Stimulated activated naive CD4-positive, alpha-beta T cell treated with Interleukin-2 at 50 U/mL for 16 hours (primary cell): ENCODE results near the gene INHBB.

Source experiments
- DNase-seq: peaks from one replicate; lab custom pipeline; 2025; lab: John Stamatoyannopoulos, UW

INHBB gene

DNA sequence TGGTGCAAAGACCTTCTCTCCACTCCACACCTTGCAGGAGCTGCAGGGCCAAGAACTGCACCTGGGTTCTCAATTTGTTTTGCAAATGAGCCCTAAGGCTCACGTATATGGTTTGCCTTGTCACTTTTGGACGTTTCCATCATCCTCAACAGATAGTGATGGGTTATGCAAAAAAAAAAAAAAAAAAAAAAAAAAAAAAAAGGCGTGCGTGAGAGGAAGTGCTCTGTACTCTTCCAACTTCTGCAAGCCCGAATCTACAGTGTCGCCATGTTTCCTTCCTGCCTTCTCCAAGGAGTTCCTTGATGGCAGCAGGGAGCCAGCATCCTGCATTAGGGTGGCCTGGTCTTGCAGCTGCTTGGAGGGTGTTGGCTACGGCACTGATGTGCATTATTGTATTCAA, 4.0 kb upstream of the INHBB start:
- DNase-seq: no peak

DNA sequence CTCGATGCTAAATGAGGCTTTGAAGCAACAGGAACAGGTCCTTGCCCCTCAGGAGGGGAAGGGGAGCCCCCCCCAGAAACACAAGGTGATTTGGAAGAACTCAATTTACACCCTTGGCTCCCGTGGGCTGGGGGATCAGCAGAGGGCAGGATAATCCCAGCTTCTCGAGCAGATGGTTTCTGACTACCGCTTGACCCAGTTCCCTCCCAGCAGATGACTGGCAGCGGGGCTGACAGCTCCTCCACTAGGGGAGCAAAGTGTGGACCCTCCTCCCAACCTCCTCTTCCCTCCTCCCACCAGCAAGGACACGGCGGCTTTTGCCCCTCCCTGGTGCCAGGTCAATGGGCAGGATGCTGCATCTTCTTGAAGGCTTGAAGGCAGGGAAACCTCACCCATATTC, 3.5 kb upstream of the INHBB start:
- DNase-seq: no peak

DNA sequence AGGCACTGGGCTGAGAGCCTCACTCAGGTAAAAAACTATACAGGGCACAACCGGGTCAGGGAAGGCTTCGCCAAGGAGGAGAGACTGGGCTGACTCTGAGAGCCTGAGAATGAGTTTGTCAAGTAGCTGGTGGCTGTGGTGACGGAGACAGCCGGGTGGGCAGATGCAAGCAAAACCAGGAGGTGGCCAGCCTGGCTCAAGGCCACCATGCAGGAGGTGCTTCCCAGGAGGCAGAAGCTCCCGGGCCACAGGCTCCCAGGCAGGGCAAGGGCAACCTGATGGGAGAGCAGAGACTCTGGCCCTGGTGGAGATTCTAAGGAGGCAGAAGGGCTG, 2.9 kb upstream of the INHBB start:
- DNase-seq: no peak

DNA sequence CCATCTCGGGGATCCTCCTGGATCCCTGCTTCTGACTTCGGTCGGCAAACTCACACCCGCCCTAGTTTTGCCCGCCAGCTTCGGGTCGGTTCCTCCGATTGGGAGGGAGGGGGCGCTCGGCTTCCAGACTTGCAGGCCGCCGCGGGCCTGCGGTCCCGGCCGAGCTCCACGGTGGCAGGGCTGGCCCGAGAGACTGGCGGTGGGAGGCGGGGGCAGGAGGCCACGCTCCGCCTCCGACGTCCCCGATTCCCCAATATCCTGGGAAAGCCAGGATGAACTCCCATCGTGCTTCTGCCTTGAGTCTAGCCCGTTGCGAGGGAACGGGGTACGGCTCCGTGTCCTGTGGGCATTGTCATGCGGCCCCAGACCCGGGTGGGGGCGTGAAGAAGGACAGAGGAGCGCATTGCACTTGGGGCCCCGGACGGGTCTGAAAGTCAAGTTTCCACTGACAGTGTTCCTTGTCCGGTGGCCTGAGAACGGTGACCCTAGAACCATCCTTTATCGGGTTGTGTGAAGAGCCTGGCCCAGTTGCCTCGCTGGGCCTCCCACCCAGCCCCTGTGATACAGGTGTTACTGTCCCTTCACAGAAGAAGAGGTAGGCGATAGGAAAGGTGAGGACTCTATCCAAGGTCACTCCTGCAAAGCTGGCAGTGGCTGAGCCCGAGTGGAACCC, 2.4 kb upstream of the INHBB start:
- DNase-seq: peak; percentile 36

DNA sequence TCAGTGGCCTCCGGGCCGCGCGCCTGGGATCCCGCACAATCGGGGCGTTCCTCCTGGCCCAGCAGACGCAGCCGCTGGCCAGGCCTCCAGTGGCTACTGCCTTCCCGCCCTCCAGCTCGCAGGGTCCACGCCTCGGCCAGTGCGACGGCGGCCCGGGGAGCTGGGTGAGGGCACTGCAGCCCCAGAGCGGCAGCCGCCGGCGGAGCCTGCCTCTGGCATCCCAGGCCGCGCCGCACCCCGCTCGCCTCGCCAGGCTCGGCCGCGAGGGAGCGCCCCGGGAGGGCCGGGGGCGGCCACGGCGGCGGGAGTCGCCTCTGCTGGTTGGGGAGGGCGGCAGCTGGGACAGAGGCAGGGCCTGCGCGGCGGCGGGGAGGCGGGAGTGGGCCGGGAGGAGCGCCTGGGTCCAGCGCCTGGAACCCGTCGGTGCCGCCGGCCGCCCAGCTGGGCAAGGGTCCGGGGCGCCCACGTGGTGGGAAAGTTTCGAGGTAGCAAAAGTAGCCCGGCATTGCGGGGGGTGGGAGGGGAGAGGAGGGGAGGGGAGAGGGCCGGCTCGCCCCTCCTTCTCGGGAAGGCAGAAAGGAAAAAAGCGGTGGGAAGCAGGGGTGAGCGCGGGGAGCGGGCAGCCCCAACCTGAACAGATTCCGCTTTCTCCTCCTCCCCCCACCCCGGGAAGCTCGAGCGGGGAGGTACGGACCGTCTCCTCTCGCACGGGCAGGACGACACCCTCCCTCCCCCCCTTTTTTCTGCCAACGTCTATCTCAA, 1.5 kb upstream of the INHBB start:
- DNase-seq: no peak

DNA sequence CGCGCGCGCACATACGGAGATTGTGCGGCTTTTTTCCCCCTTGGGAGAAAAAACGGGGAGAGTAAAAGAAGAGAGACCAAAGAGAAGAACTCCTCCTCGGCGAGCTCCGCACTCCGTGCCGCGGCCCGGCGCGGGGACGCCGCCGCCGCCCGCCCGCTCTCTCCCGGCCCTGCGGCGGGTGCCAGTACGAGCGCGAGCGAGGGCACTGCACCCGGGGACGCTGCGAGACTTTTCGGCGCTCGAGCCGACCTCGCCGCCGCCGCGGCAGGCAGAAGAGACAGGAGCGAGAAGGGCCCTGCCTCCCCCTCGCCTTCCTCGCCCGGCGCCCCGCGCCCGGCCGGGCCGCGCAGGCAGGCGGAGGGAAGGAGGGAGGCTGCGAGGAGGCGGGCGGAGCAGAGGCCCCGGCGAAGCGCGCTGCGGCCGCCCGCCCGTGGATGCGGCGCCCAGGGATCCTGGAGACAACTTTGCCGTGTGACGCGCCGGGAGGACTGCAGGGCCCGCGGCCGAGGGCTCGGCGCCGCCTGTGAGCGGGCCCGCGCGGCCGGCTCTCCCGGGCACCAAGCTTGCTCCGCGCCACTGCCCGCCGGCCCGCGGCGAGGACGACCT, 857 bp upstream of the INHBB start:
- no peak for DNase-seq

DNA sequence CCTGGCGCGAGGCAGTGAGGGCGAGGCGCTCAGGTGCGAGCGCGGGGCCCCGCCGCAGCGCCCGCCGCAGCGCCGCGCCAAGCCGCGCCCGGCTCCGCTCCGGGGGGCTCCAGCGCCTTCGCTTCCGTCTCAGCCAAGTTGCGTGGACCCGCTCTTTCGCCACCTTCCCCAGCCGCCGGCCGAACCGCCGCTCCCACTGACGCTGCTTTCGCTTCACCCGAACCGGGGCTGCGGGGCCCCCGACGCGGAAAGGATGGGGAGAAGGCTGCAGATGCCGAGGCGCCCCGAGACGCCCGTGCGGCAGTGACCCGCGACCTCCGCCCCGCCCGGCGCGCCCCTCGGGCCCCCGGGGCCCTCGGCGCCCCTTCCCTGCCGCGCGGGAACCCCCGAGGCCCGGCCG, 328 bp upstream of the INHBB start:
- no peak for DNase-seq

DNA sequence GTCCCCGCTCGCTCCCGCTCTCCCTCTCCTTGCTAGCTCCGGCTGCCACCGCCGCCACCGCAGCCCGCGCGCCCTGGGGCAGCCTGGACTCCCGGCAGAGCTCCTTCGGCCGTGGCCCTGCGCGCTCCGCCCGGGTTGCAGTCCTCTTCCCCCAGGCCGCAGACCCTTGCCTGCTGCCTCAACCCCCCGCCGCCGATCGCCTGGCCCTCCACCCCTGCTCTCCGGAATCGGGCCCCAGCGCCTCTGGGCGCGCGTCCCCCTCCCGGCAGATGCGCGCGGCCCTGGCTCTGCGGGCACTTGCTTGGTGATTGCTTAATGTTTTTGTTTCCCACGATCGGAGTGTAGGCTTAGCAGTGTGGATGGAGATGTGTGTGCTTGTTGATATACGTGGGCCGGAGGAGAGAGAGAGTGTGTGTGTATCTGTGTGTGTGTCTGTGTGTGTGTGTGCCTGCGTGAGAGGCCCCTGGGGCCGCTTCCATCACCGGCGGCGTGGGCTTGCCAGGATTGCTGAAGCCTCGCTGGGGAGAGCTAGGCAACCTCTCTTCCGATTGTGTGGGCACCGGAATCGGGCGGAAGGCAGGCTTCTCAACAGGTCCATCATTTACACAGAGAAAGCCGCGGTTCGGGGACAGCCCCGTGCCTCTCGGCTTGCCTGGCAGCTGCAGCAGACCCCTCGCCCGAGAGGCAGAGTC, 877 bp downstream of the INHBB start:
- no peak for DNase-seq

DNA sequence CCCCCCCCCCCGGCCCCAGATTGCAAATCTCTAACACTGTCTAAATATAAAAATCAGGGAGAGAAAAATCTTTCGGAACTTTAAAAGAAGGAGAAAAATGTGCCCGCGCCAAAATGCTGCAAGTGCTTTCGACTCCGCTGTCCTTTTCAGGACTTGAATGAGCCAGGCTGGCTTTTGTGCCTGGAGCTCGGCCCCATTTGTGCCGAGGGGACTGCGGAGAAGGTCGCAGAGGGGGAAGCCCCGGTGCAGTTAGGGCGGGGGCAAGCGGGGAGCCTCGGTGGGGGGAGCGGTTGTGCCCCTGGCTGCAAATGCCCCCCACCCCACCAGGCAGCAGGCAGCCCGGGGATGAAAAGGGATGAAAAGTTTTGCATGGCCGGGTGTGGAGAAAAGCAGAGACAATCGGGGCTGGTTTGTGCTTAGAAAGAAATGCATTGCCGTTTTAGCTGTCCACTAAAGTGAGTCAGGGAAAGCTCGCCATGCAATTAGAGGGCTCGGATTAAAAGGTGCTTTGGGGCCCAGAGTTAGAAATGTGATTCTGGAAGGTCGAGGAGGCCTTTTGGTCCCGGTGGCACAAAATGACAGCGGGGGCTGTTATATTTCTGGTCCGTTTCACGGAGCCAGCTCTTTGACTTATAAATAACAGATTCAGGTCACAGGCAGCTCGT, 1.6 kb downstream of the INHBB start:
- no peak for DNase-seq

DNA sequence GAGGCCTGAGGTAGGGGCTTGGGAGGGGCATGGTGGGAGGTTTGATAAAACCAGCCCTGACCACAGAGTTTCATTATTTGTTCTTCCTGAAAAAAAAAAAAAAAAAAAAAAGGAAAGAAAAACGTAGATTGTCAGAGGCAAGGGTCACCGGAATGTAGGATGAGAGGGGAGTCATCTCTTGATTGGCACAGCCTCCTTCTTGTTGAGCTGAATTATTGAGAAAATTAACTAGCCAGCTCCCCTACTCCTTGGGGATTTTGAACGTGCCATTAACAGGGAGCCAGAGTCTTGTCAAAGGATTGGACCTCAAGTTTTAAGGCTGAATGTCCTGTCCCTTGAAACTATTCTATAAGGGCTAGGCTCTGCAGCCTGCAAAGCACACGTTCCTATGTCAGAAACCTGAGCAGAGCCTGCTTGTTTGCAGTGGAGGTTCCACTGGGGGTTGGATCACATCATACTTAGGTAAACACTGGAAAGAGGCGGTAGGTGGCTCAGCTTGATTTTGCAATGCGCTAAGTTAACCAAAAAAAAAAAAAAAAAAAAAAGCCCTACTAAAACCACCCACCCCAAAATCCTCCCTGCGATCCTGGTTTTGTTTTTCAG, 2.3 kb downstream of the INHBB start:
- no peak for DNase-seq

DNA sequence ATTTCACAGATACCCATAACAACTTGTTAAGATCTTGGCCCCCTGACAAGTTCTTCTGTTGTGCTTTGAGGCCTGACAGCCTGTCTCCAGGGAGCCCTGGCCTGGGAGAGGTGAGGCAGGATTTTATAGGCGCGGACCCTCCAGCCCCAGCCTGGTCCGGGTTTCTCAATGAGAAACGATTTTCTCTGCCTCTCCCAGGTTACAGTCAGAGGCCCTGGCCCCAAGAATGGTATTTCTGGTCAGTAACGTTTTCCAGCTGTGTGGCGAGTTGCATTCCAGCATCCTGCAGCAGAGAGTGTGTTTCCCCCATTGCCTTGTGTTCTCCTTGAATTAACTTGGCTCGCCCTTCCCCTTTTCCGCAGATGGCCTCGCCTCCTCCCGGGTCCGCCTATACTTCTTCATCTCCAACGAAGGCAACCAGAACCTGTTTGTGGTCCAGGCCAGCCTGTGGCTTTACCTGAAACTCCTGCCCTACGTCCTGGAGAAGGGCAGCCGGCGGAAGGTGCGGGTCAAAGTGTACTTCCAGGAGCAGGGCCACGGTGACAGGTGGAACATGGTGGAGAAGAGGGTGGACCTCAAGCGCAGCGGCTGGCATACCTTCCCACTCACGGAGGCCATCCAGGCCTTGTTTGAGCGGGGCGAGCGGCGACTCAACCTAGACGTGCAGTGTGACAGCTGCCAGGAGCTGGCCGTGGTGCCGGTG, 3.0 kb downstream of the INHBB start:
- no peak for DNase-seq

DNA sequence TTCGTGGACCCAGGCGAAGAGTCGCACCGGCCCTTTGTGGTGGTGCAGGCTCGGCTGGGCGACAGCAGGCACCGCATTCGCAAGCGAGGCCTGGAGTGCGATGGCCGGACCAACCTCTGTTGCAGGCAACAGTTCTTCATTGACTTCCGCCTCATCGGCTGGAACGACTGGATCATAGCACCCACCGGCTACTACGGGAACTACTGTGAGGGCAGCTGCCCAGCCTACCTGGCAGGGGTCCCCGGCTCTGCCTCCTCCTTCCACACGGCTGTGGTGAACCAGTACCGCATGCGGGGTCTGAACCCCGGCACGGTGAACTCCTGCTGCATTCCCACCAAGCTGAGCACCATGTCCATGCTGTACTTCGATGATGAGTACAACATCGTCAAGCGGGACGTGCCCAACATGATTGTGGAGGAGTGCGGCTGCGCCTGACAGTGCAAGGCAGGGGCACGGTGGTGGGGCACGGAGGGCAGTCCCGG, 3.5 kb downstream of the INHBB start:
- no peak for DNase-seq

DNA sequence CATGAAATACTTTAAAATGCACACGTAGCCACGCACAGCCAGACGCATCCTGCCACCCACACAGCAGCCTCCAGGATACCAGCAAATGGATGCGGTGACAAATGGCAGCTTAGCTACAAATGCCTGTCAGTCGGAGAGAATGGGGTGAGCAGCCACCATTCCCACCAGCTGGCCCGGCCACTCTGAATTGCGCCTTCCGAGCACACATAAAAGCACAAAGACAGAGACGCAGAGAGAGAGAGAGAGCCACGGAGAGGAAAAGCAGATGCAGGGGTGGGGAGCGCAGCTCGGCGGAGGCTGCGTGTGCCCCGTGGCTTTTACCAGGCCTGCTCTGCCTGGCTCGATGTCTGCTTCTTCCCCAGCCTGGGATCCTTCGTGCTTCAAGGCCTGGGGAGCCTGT, 4.1 kb downstream of the INHBB start:
- no peak for DNase-seq

DNA sequence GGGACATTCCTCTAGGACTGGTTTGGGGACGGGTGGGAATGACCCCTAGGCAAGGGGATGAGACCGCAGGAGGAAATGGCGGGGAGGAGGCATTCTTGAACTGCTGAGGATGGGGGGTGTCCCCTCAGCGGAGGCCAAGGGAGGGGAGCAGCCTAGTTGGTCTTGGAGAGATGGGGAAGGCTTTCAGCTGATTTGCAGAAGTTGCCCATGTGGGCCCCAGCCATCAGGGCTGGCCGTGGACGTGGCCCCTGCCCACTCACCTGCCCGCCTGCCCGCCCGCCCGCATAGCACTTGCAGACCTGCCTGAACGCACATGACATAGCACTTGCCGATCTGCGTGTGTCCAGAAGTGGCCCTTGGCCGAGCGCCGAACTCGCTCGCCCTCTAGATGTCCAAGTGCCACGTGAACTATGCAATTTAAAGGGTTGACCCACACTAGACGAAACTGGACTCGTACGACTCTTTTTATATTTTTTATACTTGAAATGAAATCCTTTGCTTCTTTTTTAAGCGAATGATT, 4.9 kb downstream of the INHBB start:
- no peak for DNase-seq

DNA sequence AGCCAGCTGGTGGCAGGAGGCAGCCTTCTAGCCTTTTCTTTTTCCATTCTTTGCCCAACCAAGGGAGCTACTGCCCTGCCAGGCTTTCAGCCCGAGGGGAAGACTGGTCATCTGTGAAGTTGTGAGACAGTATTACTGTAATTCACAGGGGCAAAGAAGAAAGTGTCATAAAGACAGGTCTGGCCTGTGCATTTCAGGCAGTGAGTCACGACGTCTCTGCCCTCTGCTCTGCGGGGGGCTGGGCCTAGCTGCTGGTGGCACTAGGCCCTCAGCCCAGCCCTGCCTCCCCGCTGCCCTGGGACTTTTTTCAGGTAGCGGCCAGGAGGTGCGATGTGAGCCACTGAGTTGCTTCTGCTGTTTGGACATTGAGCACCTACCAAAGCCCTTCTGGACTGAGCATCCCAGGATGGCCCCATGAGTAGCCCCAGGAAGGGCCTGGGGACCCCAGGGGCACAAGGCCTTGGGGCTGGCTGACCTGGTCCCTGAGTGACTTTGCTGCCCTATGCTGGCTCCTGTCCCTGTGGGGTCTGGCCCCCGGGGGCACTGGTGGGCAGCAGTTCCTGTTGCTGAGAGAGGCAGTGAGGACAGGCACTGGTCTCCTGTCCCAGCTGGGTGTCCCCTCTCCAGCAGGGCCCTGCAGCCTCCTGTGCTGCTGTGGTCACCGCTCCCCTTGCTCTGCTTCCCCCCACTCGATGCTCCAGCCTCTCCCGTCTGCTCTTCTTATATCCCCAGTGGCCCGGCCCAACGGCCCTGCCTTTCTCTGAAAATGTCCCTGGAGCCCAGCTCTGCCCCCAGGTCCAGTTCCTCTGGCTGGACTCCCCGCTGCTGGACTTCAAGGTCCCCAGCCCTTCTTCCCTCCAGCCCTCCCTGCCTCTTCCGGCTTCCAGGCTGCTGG, 7.0 kb downstream of the INHBB start:
- DNase-seq: no peak

DNA sequence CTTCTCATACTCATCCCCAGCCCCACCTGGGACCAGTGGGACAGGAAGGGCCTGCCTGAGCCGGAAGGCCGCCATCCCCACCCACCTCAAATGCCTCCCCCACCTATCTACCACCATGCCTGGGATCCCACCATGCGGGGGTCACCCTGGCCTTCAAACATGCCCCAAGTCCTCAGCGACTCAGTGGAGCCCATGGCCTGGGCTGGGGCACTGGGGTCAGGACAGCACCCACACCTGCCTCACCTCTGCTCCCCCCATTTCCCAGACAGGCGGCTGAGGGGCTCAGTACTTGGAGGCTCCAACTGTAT, 7.6 kb downstream of the INHBB start:
- DNase-seq: no peak

DNA sequence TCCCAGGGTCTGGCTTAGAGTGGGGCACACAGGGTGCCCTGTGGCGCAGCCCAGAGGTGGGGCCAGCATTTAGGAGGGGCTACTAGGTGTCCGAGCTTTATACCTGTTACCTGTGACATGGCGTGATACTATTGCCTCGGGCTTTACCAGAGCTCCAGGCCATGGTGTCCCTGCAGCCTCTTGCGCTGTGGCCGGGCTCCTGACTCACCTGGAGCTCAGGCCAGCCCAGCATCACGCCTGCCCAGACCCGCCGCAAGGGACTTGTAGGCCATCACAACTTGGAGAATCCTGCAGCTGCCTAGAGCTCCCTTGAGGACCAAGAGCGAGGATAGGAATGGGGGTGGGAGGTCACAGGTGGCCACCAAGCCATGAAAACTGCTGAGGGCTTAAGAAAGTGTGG, 8.0 kb downstream of the INHBB start:
- DNase-seq: no peak

DNA sequence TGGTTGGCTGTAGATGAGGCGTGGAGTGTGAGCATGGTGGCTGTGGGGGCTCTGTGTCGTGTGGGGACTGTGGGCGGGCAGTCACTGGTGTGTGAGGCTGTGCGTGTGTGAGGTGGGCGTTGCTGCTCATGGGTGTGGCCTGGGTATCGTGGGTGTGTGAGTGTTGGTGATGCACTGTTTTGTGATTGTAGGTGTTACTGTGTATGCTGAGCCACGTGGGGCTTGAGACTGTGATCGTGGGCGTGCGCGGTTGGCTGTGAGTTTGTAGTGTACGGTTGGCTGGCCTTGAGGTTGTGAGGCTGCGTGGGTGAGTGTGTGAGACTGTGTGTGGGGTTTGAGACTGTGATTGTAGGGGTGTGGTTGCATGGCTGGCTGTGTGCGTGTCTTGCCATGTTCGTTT, 8.5 kb downstream of the INHBB start:
- no peak for DNase-seq

DNA sequence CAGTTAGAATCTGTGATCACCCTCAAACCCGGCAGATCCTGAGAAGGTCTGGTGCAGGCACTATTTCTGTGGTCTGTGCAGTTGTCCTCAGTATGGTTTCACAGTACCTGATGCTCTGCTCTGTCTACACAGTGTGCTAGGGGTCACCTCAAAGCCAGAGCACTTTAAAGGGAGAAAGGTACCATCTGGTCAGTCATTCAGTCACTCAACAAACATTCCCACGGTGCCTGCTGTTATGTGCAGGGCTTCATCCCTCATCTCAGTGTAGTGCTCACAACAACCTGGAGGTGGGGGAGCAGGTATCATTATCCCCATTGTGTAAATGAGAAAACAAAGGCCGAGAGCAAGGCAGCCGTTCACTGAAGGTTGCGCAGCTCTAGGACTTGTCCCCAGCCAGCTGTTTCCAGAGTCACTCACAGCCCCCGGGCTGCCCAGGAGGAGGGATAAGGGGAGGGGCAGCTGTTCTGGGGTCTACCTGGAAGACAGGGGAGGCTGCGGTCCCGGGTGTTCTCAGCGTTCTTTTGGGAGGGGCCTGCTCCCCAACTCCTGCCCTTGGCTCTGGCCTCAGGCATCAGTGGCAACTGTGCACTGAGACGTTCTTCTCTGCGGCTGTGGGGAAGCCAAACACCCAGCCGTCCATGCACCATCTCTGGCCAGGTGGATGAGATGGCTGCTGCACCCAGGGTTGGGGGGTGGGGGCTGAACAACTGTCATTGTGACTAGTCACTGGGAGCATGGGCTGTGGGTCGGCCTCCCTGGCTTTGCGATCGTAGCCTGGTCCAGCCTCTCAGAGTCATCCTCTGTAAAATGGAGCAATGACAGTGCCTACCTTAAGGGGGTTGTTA, 9.2 kb downstream of the INHBB start:
- no peak for DNase-seq
